HG03025 (cell line): ENCODE data around the gene PINK1.

Experiments used
- ATAC-seq: cut with Tn5 transposase; IDR thresholded peaks from one replicate; pipeline ENCODE4 v1.9.1; 2021; ENCODE audit warnings: mild to moderate bottlenecking, moderate library complexity; ENCODE audit not compliant: unreplicated experiment, low FRiP score

The PINK1 gene

GRCh38 chr1:20609541-20609940, 23.7 kb upstream of the PINK1 start:
- ATAC-seq = no peak

GRCh38 chr1:20610970-20611369, 22.3 kb upstream of the PINK1 start:
- ATAC-seq = no peak

GRCh38 chr1:20611652-20612051, 21.6 kb upstream of the PINK1 start:
- no peak for ATAC-seq

GRCh38 chr1:20612221-20612746, 21.0 kb upstream of the PINK1 start:
- ATAC-seq = no peak

- no peak for ATAC-seq
Observed at GRCh38 chr1:20614131-20614579, 19.1 kb upstream of the PINK1 start.

- ATAC-seq = no peak
Observed at GRCh38 chr1:20615946-20616846, 17.1 kb upstream of the PINK1 start.

- no peak for ATAC-seq
Observed at GRCh38 chr1:20616847-20617487, 16.3 kb upstream of the PINK1 start.

- ATAC-seq = no peak
Observed at GRCh38 chr1:20618550-20618949, 14.7 kb upstream of the PINK1 start.

- ATAC-seq = no peak
Observed at GRCh38 chr1:20619999-20620398, 13.3 kb upstream of the PINK1 start.

- ATAC-seq = no peak
Observed at GRCh38 chr1:20621012-20621411, 12.2 kb upstream of the PINK1 start.

- ATAC-seq = no peak
Observed at GRCh38 chr1:20624709-20625108, 8.5 kb upstream of the PINK1 start.

- no peak for ATAC-seq
Observed at GRCh38 chr1:20625176-20626097, 7.8 kb upstream of the PINK1 start.

- ATAC-seq = no peak
Observed at GRCh38 chr1:20626098-20626427, 7.2 kb upstream of the PINK1 start.

GRCh38 chr1:20626524-20626923, 6.7 kb upstream of the PINK1 start:
- no peak for ATAC-seq

GRCh38 chr1:20630729-20631128, 2.5 kb upstream of the PINK1 start:
- ATAC-seq = no peak

GRCh38 chr1:20632386-20632785, 872 bp upstream of the PINK1 start:
- no peak for ATAC-seq

GRCh38 chr1:20634065-20634593, 871 bp downstream of the PINK1 start:
- no peak for ATAC-seq

- no peak for ATAC-seq
Observed at GRCh38 chr1:20634594-20635084, 1.4 kb downstream of the PINK1 start.

- ATAC-seq = no peak
Observed at GRCh38 chr1:20636785-20637347, 3.6 kb downstream of the PINK1 start.

GRCh38 chr1:20640183-20640597, 6.9 kb downstream of the PINK1 start:
- ATAC-seq = no peak
